ENCODE measurements around the gene HYI. TPM values are rescaled to one million over a fixed set of nuclear protein-coding genes. Genes with fewer than 3 reads are reported as not detected.

Gene HYI
- total RNA-seq, 3 donors from 2014 or later = 66.6 to 79.3 (median 70.1) TPM

DNA sequence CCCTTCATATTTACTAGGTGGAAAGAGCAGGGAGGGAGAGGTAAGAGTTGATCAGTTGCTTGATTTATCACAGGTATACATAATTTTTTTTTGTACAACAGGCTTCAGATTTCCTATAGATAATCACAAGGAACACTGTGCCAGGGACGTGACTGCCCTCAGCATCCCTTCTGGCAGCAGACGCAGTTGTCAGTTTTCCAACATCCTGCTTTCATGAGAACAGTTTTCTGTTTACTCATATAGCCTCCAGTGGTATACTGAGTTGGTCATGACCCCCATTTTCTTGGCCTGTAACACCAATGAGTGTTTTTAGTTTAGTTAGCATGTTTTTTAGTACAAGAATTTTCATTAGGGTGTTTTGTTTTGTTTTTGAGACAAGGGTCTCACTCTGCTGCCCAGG is 39.1 kb upstream of the HYI start:
- H3K9me3 ChIP-seq = peaks cover 7% of the 10 kb centered on the region in 2 donors
- H3K4me1 ChIP-seq = no peaks in the 10 kb centered on the region
- H3K27ac ChIP-seq = no peak overlapping the region
- TF ChIP-seq POLR2AphosphoS5 (IDR thresholded peaks at IDR 0.05) (no peak), POLR2A (IDR thresholded peaks at IDR 0.05) (no peak)
- TF ChIP-seq, protein P1, sequence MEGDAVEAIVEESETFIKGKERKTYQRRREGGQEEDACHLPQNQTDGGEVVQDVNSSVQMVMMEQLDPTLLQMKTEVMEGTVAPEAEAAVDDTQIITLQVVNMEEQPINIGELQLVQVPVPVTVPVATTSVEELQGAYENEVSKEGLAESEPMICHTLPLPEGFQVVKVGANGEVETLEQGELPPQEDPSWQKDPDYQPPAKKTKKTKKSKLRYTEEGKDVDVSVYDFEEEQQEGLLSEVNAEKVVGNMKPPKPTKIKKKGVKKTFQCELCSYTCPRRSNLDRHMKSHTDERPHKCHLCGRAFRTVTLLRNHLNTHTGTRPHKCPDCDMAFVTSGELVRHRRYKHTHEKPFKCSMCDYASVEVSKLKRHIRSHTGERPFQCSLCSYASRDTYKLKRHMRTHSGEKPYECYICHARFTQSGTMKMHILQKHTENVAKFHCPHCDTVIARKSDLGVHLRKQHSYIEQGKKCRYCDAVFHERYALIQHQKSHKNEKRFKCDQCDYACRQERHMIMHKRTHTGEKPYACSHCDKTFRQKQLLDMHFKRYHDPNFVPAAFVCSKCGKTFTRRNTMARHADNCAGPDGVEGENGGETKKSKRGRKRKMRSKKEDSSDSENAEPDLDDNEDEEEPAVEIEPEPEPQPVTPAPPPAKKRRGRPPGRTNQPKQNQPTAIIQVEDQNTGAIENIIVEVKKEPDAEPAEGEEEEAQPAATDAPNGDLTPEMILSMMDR (IDR thresholded peaks at IDR 0.05) = no peak
- no peaks in the 10 kb centered on the region for H3K36me3 ChIP-seq
- intact Hi-C loops (cut with DNase I; ENCODE audit: low total_unique reads) = no loop called here
- no peak for DNase-seq (ENCODE audit: low spot score in 2 of 2)
- H3K27me3 ChIP-seq = no peaks in the 10 kb centered on the region
- no peak overlapping the region for H3K4me3 ChIP-seq

DNA sequence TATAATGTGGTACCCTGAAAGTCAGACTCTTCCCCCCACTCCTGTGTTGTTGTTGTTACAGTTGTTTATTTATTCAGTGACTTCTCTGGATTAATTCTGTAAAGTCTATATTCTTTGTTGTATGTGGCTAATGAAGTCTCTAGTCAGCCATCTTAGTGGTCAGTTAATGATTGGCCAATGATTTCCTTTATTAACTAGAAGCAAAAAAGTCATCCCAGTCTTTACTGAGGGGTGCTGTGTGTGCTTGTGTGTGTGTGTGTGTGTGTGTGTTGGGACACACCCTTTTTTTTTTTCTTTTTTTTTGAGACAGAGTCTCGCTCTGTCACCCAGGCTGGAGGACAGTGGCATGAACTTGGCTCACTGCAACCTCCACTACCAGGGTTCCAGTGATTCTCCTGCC is 37.3 kb upstream of the HYI start:
- Histone ChIP-seq H3K27ac (no peak overlapping the region), H3K9me3 (peaks cover 7 to 8% of the 10 kb centered on the region in 2 donors), H3K4me1 (no peaks in the 10 kb centered on the region), H3K27me3 (no peaks in the 10 kb centered on the region), H3K36me3 (no peaks in the 10 kb centered on the region), H3K4me3 (no peak overlapping the region)
- intact Hi-C loops (cut with DNase I; ENCODE audit: low total_unique reads) = no loop called here
- DNase-seq (ENCODE audit: low spot score in 2 of 2) = no peak
- TF ChIP-seq POLR2AphosphoS5 (IDR thresholded peaks at IDR 0.05) (no peak), POLR2A (IDR thresholded peaks at IDR 0.05) (no peak)
- TF ChIP-seq, protein P1 (IDR thresholded peaks at IDR 0.05) = no peak

DNA sequence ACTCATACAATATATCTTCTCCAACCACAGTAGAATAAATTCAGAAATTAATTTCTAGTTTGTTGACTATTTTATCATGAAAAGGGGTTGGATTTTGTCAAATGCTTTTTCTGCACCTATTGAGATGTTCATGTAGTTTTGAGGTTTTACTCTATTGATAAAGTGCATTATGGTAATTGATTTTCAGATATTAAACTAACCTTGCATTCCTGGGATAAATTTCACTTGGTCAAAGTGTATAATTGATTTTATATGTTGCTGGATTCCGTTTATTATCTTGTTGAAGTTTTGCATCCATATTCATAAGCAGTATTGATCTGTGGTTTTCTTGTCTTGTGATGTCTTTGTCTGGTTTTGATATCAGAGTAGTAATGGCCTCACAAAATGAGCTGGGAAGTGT is 34.4 kb upstream of the HYI start:
- no peak for TF ChIP-seq POLR2A (IDR thresholded peaks at IDR 0.05)
- TF ChIP-seq, protein P1 (IDR thresholded peaks at IDR 0.05) = no peak
- TF ChIP-seq POLR2AphosphoS5 (IDR thresholded peaks at IDR 0.05) = no peak
- intact Hi-C loops (cut with DNase I; ENCODE audit: low total_unique reads) = no loop called here
- H3K9me3 ChIP-seq = peaks cover 7 to 8% of the 10 kb centered on the region in 2 donors

DNA sequence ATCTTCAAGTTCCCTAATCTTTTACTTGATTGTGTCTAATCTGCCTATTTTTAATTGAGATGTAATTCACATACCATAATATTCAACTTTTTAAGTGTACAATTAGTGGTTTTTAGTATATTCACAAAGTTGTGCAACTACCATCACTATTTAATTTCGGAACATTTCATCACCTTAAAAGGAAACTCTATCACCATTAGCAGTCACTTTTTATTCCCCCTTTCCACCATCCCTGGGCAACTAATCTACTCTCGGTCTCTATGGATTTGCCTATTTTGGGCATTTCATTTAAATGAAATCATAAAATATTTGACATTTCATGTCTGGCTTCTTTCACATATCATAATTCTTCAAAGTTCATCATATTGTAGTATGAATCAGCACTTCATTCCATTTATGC is 30.6 kb upstream of the HYI start:
- peaks cover 0 to 8% of the 10 kb centered on the region in 2 donors for H3K9me3 ChIP-seq
- H3K27ac ChIP-seq = no peak overlapping the region
- H3K36me3 ChIP-seq = no peaks in the 10 kb centered on the region
- H3K4me3 ChIP-seq = no peak overlapping the region
- no peaks in the 10 kb centered on the region for H3K27me3 ChIP-seq
- intact Hi-C loops (cut with DNase I; ENCODE audit: low total_unique reads) = no loop called here
- no peaks in the 10 kb centered on the region for H3K4me1 ChIP-seq
- TF ChIP-seq POLR2AphosphoS5 (IDR thresholded peaks at IDR 0.05) (no peak), POLR2A (IDR thresholded peaks at IDR 0.05) (no peak)
- TF ChIP-seq, protein P1 (IDR thresholded peaks at IDR 0.05) = no peak
- DNase-seq (ENCODE audit: low spot score in 2 of 2) = no peak

More for the DNA sequence above, 34.4 kb upstream of the HYI start:
- DNase-seq (ENCODE audit: low spot score in 2 of 2) = no peak
- H3K4me1 ChIP-seq = no peaks in the 10 kb centered on the region
- no peak overlapping the region for H3K27ac ChIP-seq
- no peaks in the 10 kb centered on the region for H3K36me3 ChIP-seq
- no peaks in the 10 kb centered on the region for H3K27me3 ChIP-seq
- H3K4me3 ChIP-seq = no peak overlapping the region

DNA sequence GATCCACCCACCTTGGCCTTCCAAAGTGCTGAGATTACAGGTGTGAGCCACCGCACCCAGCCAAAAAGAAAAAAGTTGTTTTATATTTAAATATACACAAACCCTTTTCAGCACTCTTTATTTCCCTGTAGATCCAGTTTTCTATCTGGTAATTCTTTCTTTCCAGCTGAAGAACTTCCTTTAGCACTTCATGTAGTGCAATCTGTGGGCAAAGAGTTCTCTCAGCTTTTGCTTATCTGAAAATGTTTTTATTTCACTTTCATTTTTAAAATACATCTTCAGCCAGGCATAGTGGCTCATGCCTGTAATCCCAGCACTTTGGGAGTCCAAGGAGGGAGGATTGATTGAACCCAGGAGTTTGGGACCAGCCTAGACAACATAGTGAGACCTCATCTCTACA is 28.5 kb upstream of the HYI start:
- H3K9me3 ChIP-seq = no peaks in the 10 kb centered on the region
- H3K36me3 ChIP-seq = no peaks in the 10 kb centered on the region
- no peak overlapping the region for H3K27ac ChIP-seq
- H3K4me3 ChIP-seq = no peak overlapping the region
- DNase-seq (ENCODE audit: low spot score in 2 of 2) = no peak
- intact Hi-C loops (cut with DNase I; ENCODE audit: low total_unique reads) = no loop called here
- no peaks in the 10 kb centered on the region for H3K27me3 ChIP-seq
- TF ChIP-seq POLR2A (IDR thresholded peaks at IDR 0.05) (no peak), POLR2AphosphoS5 (IDR thresholded peaks at IDR 0.05) (no peak)
- TF ChIP-seq, protein P1 (IDR thresholded peaks at IDR 0.05) = no peak
- H3K4me1 ChIP-seq = no peaks in the 10 kb centered on the region
